ENCODE measurements around the gene TUBB2B. TPM values are rescaled to one million over a fixed set of nuclear protein-coding genes. Genes with fewer than 3 reads are reported as not detected.

TUBB2B gene
- total and polyA plus RNA-seq, 4 donors: 0.22 to 4.6 (median 3.2) TPM

- TF ChIP-seq SP1 (IDR thresholded peaks at IDR 0.05): no peak
Observed at GRCh38 chr6:3232017-3232945, 4.8 kb upstream of the TUBB2B start (continued).

DNA sequence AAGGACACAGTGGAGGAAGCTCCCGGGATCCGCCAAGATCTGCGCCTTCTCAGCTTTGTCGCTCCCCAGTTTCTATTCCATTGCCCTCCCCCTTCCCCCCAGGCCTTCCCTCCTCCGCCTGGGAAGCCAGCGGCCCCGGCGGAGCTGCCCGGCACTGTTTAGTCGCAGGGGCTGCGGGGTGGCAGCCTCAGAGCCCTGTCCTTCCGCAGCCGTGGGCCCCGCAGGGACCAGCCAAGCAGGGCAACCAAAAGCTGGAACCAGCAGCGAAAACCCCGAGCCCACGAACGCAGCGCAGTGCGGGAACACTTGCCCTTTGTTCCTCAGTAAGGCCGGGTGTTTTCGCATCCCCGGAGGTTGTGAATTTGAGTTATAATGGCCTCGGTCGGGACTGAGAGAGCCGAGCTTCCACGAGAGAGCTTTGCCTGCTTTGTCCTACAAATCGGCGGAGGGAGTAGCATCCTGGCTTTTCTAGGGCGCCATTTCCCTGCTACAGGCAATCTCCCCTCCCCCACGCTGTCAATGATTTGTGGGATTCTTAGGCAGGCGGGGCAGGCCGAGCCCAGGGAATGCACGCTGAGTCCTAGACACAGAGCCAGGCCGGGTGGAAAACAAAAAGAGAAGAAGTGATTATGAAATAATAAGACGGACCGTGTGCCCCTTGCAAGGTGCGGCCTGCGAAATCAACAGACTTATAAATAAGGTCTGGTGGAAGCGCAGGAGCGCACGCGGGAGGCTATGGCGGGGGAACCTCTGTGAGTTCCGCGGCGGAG is 4.0 kb upstream of the TUBB2B start:
- peaks cover 18 to 46% (median 34%) of the 10 kb centered on the region in 4 donors for H3K4me1 ChIP-seq (ENCODE audit: control insufficient read depth in 4 of 4, insufficient read depth in 4 of 4, low read length in 3 of 4)
- peak; percentile 68 for DNase-seq (ENCODE audit: low spot score)

More for the DNA sequence above, 4.0 kb upstream of the TUBB2B start:
- Histone ChIP-seq H3K9ac (ENCODE audit: low read depth in 1 of 2, low read length in 2 of 2) (peak overlapping the region in 1 of 2 donors; percentile 22), H3K36me3 (ENCODE audit: control insufficient read depth in 4 of 4, insufficient read depth in 3 of 4, low read depth in 1 of 4, low read length in 3 of 4) (no peaks in the 10 kb centered on the region), H3K27me3 (ENCODE audit: control insufficient read depth in 4 of 4, insufficient read depth in 4 of 4, low read length in 3 of 4) (peaks cover 0 to 8% (median 4%) of the 10 kb centered on the region in 4 donors), H3K9me3 (ENCODE audit: control insufficient read depth in 4 of 4, low read length in 3 of 4) (no peaks in the 10 kb centered on the region), H3K27ac (ENCODE audit: low read depth in 1 of 2, low read length in 2 of 2) (no peak overlapping the region), H3K4me3 (ENCODE audit: low read depth in 1 of 3, low read length in 3 of 3) (peak overlapping the region; percentile 73 to 81 (median 76))
- 1% methylated on average over 47 of the region's 47 CpGs for WGBS
- no peak for TF ChIP-seq ZBTB33 (IDR thresholded peaks at IDR 0.05)
- TF ChIP-seq TAF1 (conservative IDR thresholded peaks at IDR 0.05): peak; percentile 50
- TF ChIP-seq, protein P1, sequence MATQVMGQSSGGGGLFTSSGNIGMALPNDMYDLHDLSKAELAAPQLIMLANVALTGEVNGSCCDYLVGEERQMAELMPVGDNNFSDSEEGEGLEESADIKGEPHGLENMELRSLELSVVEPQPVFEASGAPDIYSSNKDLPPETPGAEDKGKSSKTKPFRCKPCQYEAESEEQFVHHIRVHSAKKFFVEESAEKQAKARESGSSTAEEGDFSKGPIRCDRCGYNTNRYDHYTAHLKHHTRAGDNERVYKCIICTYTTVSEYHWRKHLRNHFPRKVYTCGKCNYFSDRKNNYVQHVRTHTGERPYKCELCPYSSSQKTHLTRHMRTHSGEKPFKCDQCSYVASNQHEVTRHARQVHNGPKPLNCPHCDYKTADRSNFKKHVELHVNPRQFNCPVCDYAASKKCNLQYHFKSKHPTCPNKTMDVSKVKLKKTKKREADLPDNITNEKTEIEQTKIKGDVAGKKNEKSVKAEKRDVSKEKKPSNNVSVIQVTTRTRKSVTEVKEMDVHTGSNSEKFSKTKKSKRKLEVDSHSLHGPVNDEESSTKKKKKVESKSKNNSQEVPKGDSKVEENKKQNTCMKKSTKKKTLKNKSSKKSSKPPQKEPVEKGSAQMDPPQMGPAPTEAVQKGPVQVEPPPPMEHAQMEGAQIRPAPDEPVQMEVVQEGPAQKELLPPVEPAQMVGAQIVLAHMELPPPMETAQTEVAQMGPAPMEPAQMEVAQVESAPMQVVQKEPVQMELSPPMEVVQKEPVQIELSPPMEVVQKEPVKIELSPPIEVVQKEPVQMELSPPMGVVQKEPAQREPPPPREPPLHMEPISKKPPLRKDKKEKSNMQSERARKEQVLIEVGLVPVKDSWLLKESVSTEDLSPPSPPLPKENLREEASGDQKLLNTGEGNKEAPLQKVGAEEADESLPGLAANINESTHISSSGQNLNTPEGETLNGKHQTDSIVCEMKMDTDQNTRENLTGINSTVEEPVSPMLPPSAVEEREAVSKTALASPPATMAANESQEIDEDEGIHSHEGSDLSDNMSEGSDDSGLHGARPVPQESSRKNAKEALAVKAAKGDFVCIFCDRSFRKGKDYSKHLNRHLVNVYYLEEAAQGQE (IDR thresholded peaks at IDR 0.05): peak; percentile 43
- TF ChIP-seq RAD21 (IDR thresholded peaks at IDR 0.05): peak; percentile 39 to 48
- TF ChIP-seq, protein P2, sequence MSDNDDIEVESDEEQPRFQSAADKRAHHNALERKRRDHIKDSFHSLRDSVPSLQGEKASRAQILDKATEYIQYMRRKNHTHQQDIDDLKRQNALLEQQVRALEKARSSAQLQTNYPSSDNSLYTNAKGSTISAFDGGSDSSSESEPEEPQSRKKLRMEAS (IDR thresholded peaks at IDR 0.05): no peak
- TF ChIP-seq RXRA (IDR thresholded peaks at IDR 0.05): peak; percentile 28
- peak; percentile 38 for TF ChIP-seq SP1 (IDR thresholded peaks at IDR 0.05)
- TF ChIP-seq JUND (IDR thresholded peaks at IDR 0.05): peak in 1 of 2 donors; percentile 5
- TF ChIP-seq HNF4A (conservative IDR thresholded peaks at IDR 0.05): peak; percentile 29 to 39
- peak; percentile 97 for TF ChIP-seq YY1 (IDR thresholded peaks at IDR 0.05)
